Upper lobe of left lung (tissue), 4 donors: ENCODE measurements around the gene IL36RN.

Source experiments
- CTCF ChIP-seq, 6 experiments: fragments of 450-650 bp in 4 of 6; fragments of 200-600 bp in 2 of 6; sonication (generic) in 2 of 6; IDR thresholded peaks; one replicate each; pipeline ENCODE4 v1.5.1; 2016 to 2019; ENCODE audit warnings: antibody characterized with exemption in 6 of 6
- EP300 ChIP-seq, 4 donors: sonication (generic); formaldehyde crosslinking; IDR thresholded peaks; one replicate each; pipeline ENCODE4 v1.5.1; 2017; ENCODE audit warnings: antibody characterized with exemption in 4 of 4, control low read depth in 2 of 4
- POLR2A ChIP-seq, 4 donors: fragments of 450-650 bp; IDR thresholded peaks; one replicate each; pipeline ENCODE4 v1.5.1; 2016 to 2017; ENCODE audit warnings: antibody characterized with exemption in 4 of 4, mild to moderate bottlenecking in 2 of 4
- POLR2AphosphoS5 ChIP-seq, 2 donors: sonication (generic); formaldehyde crosslinking; IDR thresholded peaks; one replicate each; pipeline ENCODE4 v1.5.1; 2017; ENCODE audit warnings: antibody characterized with exemption in 2 of 2

- no peak for TF ChIP-seq CTCF (IDR thresholded peaks at IDR 0.05)
- no peak for TF ChIP-seq EP300 (IDR thresholded peaks at IDR 0.05)
- no peak for TF ChIP-seq POLR2AphosphoS5 (IDR thresholded peaks at IDR 0.05)
- no peak for TF ChIP-seq POLR2A (IDR thresholded peaks at IDR 0.05)
Measured at GRCh38 chr2:113028112-113028511, 30.9 kb upstream of the IL36RN start.
